ENCODE data around the gene SRPRB.

- TF ChIP-seq CTCF (conservative IDR thresholded peaks at IDR 0.05; ENCODE audit: low read depth in 2 of 2) (no peak), EZH2phosphoT487 (IDR thresholded peaks at IDR 0.05; ENCODE audit: unreplicated experiment) (no peak), POLR2AphosphoS5 (IDR thresholded peaks at IDR 0.05; ENCODE audit: low read depth) (no peak), STAT1 (IDR thresholded peaks at IDR 0.05; ENCODE audit: unreplicated experiment) (no peak), REST (IDR thresholded peaks at IDR 0.05; ENCODE audit: unreplicated experiment) (no peak), CREB1 (CRISPR knock-in tag; IDR thresholded peaks at IDR 0.05; ENCODE audit: low read depth) (no peak)
Observed at GRCh38 chr3:133868758-133869475, 63.3 kb downstream of the SRPRB start.
